Peyer's patch (tissue), 4 donors: Measurements from ENCODE around the gene CABP7. TPM values are rescaled to one million over a fixed set of nuclear protein-coding genes. Genes with fewer than 3 reads are reported as not detected.

Experiments used
- DNase-seq, 3 donors: peaks; one replicate each; pipeline ENCODE4 v3.0.0-alpha.2; 2017 to 2019
- H3K27ac ChIP-seq, 4 donors: fragments of 200-600 bp; sonication (generic); one replicate each; pipeline ENCODE4 v1.5.1; 2016 to 2019
- H3K27me3 ChIP-seq, 2 donors: fragments of 200-600 bp; sonication (generic); one replicate each; pipeline ENCODE4 v1.5.1; 2019
- H3K36me3 ChIP-seq, 3 donors: fragments of 200-600 bp; sonication (generic); one replicate each; pipeline ENCODE4 v1.5.1; 2016 to 2019
- H3K4me1 ChIP-seq, 4 donors: fragments of 200-600 bp; sonication (generic); one replicate each; pipeline ENCODE4 v1.5.1; 2016 to 2019
- H3K4me3 ChIP-seq, 4 donors: fragments of 200-600 bp; sonication (generic); 1 replicate in 3 of 4; 2 replicates in 1 of 4; pipeline ENCODE4 v1.5.1; 2016 to 2019; ENCODE audit warnings: mild to moderate bottlenecking in 1 of 4
- H3K9me3 ChIP-seq, 4 donors: fragments of 200-600 bp; sonication (generic); one replicate each; pipeline ENCODE4 v1.5.1; 2016 to 2019; ENCODE audit warnings: mild to moderate bottlenecking in 1 of 4
- CTCF ChIP-seq, 6 experiments: fragments of 450-650 bp in 4 of 6; fragments of 200-600 bp in 2 of 6; sonication (generic) in 1 of 6; IDR thresholded peaks; one replicate each; pipeline ENCODE4 v1.5.1; 2017 to 2019; ENCODE audit warnings: antibody characterized with exemption in 6 of 6, mild to moderate bottlenecking in 3 of 6, moderate library complexity in 1 of 6
- POLR2A ChIP-seq, 2 donors: fragments of 450-650 bp; IDR thresholded peaks; one replicate each; pipeline ENCODE4 v1.5.1; 2017; ENCODE audit warnings: antibody characterized with exemption in 2 of 2, mild to moderate bottlenecking in 2 of 2, moderate library complexity in 2 of 2
- total RNA-seq, 4 donors: library from RNA; depleted of rRNA; stranded (reverse); fragments of >200 nt; gene quantifications; one replicate each; pipeline ENCODE4 v1.1.0, GENCODE V29; 2016

CABP7 gene
- total RNA-seq, 4 donors from 2014 or later: 1.6 to 5.8 (median 2.9) TPM

GRCh38 chr22:29758068-29758622 lies 38.3 kb downstream of the CABP7 start:
- no peaks in the 10 kb centered on the region for H3K36me3 ChIP-seq
- H3K27ac ChIP-seq: no peak overlapping the region
- no peak for DNase-seq
- H3K4me1 ChIP-seq: no peaks in the 10 kb centered on the region
- no peak overlapping the region for H3K4me3 ChIP-seq
- no peaks in the 10 kb centered on the region for H3K27me3 ChIP-seq
- no peak for TF ChIP-seq CTCF (IDR thresholded peaks at IDR 0.05)
- TF ChIP-seq POLR2A (IDR thresholded peaks at IDR 0.05): no peak
- no peaks in the 10 kb centered on the region for H3K9me3 ChIP-seq

GRCh38 chr22:29758959-29759358 lies 39.2 kb downstream of the CABP7 start:
- no peaks in the 10 kb centered on the region for H3K27me3 ChIP-seq
- no peak for DNase-seq
- no peak for TF ChIP-seq CTCF (IDR thresholded peaks at IDR 0.05)
- TF ChIP-seq POLR2A (IDR thresholded peaks at IDR 0.05): no peak

GRCh38 chr22:29762263-29762662 lies 42.5 kb downstream of the CABP7 start:
- Histone ChIP-seq H3K4me1 (peaks cover 0 to 8% (median 0%) of the 10 kb centered on the region in 4 donors), H3K27ac (no peak overlapping the region), H3K4me3 (no peak overlapping the region), H3K36me3 (no peaks in the 10 kb centered on the region), H3K27me3 (no peaks in the 10 kb centered on the region), H3K9me3 (no peaks in the 10 kb centered on the region)
- TF ChIP-seq CTCF (IDR thresholded peaks at IDR 0.05): no peak
- no peak for TF ChIP-seq POLR2A (IDR thresholded peaks at IDR 0.05)
- DNase-seq: no peak

More at GRCh38 chr22:29758959-29759358, 39.2 kb downstream of the CABP7 start:
- Histone ChIP-seq H3K36me3 (no peaks in the 10 kb centered on the region), H3K4me1 (no peaks in the 10 kb centered on the region), H3K4me3 (no peak overlapping the region), H3K27ac (no peak overlapping the region), H3K9me3 (no peaks in the 10 kb centered on the region)

GRCh38 chr22:29765905-29766631 lies 46.3 kb downstream of the CABP7 start:
- no peaks in the 10 kb centered on the region for H3K9me3 ChIP-seq
- TF ChIP-seq CTCF (IDR thresholded peaks at IDR 0.05): no peak
- TF ChIP-seq POLR2A (IDR thresholded peaks at IDR 0.05): no peak
- peaks cover 0 to 21% (median 0%) of the 10 kb centered on the region in 3 donors for H3K36me3 ChIP-seq
- H3K27ac ChIP-seq: peak overlapping the region; percentile 64 to 87 (median 84)
- peak overlapping the region; percentile 62 to 79 (median 77) for H3K4me3 ChIP-seq
- H3K4me1 ChIP-seq: peaks cover 0 to 21% (median 3%) of the 10 kb centered on the region in 4 donors
- H3K27me3 ChIP-seq: no peaks in the 10 kb centered on the region
- DNase-seq: peak in 1 of 3 donors; percentile 62

- peaks cover 0 to 21% (median 3%) of the 10 kb centered on the region in 4 donors for H3K4me1 ChIP-seq
- no peaks in the 10 kb centered on the region for H3K27me3 ChIP-seq
- peaks cover 0 to 27% (median 0%) of the 10 kb centered on the region in 3 donors for H3K36me3 ChIP-seq
- peak within 1 kb of the TSS; percentile 64 to 87 (median 84) for H3K27ac ChIP-seq
- TF ChIP-seq CTCF (IDR thresholded peaks at IDR 0.05) (no peak), POLR2A (IDR thresholded peaks at IDR 0.05) (peak; percentile 92)
- H3K9me3 ChIP-seq: no peaks in the 10 kb centered on the region
- peak within 1 kb of the TSS; percentile 62 to 79 (median 77) for H3K4me3 ChIP-seq
- peak; percentile 94 to 98 (median 95) for DNase-seq
Observed at GRCh38 chr22:29766632-29767170, 46.9 kb downstream of the CABP7 start, which contains the start of gene ZMAT5. Gene ZMAT5 (minus strand): TSS chr22:29767007. CDS start chr22:29748544, 18,463 bp downstream.
